ENCODE measurements around the gene MAGED2. TPM values are rescaled to one million over a fixed set of nuclear protein-coding genes. Genes with fewer than 3 reads are reported as not detected.

Gene MAGED2
- total RNA-seq, 2 donors from 2014 or later = 261 to 273 TPM

- no peak overlapping the region for H3K27ac ChIP-seq (ENCODE audit: low read depth, low read length)
- no peak overlapping the region for H3K4me3 ChIP-seq (ENCODE audit: low read length)
- Mint-ChIP-seq H3K27ac (no peak overlapping the region), H3K9me3 (peaks cover 75% of the 10 kb centered on the region), H3K27me3 (ENCODE audit: insufficient read depth) (no peaks in the 10 kb centered on the region), H3K4me1 (peaks cover 12% of the 10 kb centered on the region), H3K4me3 (no peak overlapping the region), H3K36me3 (ENCODE audit: low read depth) (peaks cover 3% of the 10 kb centered on the region)
- no peak for DNase-seq
- H3K4me1 ChIP-seq (ENCODE audit: control insufficient read depth, insufficient read depth, low read length) = no peaks in the 10 kb centered on the region
- no peaks in the 10 kb centered on the region for H3K27me3 ChIP-seq (ENCODE audit: control insufficient read depth, insufficient read depth, low read length, poor library complexity, severe bottlenecking)
- no peak overlapping the region for H3K9ac ChIP-seq (ENCODE audit: extremely low read depth, low read length, poor library complexity, severe bottlenecking)
- H3K9me3 ChIP-seq (ENCODE audit: control insufficient read depth, low read length) = no peaks in the 10 kb centered on the region
- TF ChIP-seq, protein P1, sequence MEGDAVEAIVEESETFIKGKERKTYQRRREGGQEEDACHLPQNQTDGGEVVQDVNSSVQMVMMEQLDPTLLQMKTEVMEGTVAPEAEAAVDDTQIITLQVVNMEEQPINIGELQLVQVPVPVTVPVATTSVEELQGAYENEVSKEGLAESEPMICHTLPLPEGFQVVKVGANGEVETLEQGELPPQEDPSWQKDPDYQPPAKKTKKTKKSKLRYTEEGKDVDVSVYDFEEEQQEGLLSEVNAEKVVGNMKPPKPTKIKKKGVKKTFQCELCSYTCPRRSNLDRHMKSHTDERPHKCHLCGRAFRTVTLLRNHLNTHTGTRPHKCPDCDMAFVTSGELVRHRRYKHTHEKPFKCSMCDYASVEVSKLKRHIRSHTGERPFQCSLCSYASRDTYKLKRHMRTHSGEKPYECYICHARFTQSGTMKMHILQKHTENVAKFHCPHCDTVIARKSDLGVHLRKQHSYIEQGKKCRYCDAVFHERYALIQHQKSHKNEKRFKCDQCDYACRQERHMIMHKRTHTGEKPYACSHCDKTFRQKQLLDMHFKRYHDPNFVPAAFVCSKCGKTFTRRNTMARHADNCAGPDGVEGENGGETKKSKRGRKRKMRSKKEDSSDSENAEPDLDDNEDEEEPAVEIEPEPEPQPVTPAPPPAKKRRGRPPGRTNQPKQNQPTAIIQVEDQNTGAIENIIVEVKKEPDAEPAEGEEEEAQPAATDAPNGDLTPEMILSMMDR (conservative IDR thresholded peaks at IDR 0.05) = no peak
- no peaks in the 10 kb centered on the region for H3K36me3 ChIP-seq (ENCODE audit: control insufficient read depth, insufficient read depth, low read length)
- 67 to 82% methylated on average over 3 to 5 of the region's 6 CpGs for WGBS, 2 experiments (ENCODE audit: insufficient coverage in 1 of 2, insufficient read length in 1 of 2)
Observed at GRCh38 chrX:54776061-54776460, 31.5 kb upstream of the MAGED2 start.

DNA sequence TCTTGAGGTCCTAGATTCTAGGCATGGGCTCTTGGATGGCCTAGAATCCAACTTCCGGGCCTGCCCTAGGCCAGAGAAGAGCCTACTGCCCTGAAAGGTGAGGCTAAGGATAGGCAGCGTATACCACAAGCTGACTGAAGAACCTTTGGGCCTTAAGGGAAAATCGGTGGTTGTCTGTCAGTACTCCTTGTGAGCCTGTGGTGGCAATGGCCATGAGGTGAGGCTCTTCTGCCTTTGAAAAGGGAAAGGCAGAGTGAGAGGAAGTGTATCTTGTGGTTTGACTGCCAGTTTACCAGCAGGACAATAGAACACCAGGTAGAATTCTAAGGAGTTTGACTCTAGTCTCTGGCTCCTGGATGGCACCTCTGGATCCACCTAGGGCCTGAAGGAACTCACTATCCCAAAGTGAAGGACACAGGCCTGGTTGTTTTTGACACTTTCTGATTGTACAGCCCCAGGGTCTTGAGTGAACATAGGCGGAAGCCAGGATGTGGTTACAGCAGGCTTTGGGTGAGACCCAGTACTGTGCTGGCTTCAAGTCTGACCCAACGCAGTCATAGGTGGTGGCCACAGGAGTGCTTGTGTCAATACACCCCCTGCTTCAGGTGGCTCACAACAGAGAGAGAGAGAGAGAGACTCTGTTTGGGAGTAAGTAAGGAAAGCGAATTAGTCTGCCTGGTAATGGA is 30.4 kb upstream of the MAGED2 start:
- H3K27me3 Mint-ChIP-seq (ENCODE audit: insufficient read depth) = no peaks in the 10 kb centered on the region

GRCh38 chrX:54785901-54786300 is 21.6 kb upstream of the MAGED2 start:
- peaks cover 59% of the 10 kb centered on the region for H3K9me3 Mint-ChIP-seq
- H3K27ac Mint-ChIP-seq = no peak overlapping the region

More for the DNA sequence above, 30.4 kb upstream of the MAGED2 start:
- Mint-ChIP-seq H3K27ac (no peak overlapping the region), H3K4me3 (no peak overlapping the region), H3K4me1 (peaks cover 12% of the 10 kb centered on the region), H3K9me3 (peaks cover 72% of the 10 kb centered on the region), H3K36me3 (ENCODE audit: low read depth) (peaks cover under 1% of the 10 kb centered on the region)
- 89 to 100% methylated on average over 2 to 6 of the region's 6 CpGs for WGBS, 2 experiments (ENCODE audit: insufficient coverage in 1 of 2, insufficient read length in 1 of 2)
- Histone ChIP-seq H3K27me3 (ENCODE audit: control insufficient read depth, insufficient read depth, low read length, poor library complexity, severe bottlenecking) (no peaks in the 10 kb centered on the region), H3K9ac (ENCODE audit: extremely low read depth, low read length, poor library complexity, severe bottlenecking) (no peak overlapping the region), H3K9me3 (ENCODE audit: control insufficient read depth, low read length) (no peaks in the 10 kb centered on the region), H3K36me3 (ENCODE audit: control insufficient read depth, insufficient read depth, low read length) (no peaks in the 10 kb centered on the region), H3K4me1 (ENCODE audit: control insufficient read depth, insufficient read depth, low read length) (no peaks in the 10 kb centered on the region), H3K27ac (ENCODE audit: low read depth, low read length) (no peak overlapping the region), H3K4me3 (ENCODE audit: low read length) (no peak overlapping the region)
- TF ChIP-seq, protein P1 (conservative IDR thresholded peaks at IDR 0.05) = no peak
- DNase-seq = no peak

More at GRCh38 chrX:54785901-54786300, 21.6 kb upstream of the MAGED2 start:
- TF ChIP-seq, protein P1 (conservative IDR thresholded peaks at IDR 0.05) = peak; percentile 67
- Mint-ChIP-seq H3K4me1 (no peaks in the 10 kb centered on the region), H3K4me3 (no peak overlapping the region), H3K36me3 (ENCODE audit: low read depth) (no peaks in the 10 kb centered on the region), H3K27me3 (ENCODE audit: insufficient read depth) (peaks cover 3% of the 10 kb centered on the region)
- no peak overlapping the region for H3K9ac ChIP-seq (ENCODE audit: extremely low read depth, low read length, poor library complexity, severe bottlenecking)
- no peak overlapping the region for H3K4me3 ChIP-seq (ENCODE audit: low read length)
- no peaks in the 10 kb centered on the region for H3K9me3 ChIP-seq (ENCODE audit: control insufficient read depth, low read length)
- no peaks in the 10 kb centered on the region for H3K4me1 ChIP-seq (ENCODE audit: control insufficient read depth, insufficient read depth, low read length)
- 67% methylated on average over 4 of the region's 4 CpGs; no CpG with 5 or more reads in 1 of the 2 experiments for WGBS, 2 experiments (ENCODE audit: insufficient coverage in 1 of 2, insufficient read length in 1 of 2)
- H3K36me3 ChIP-seq (ENCODE audit: control insufficient read depth, insufficient read depth, low read length) = no peaks in the 10 kb centered on the region
- H3K27ac ChIP-seq (ENCODE audit: low read depth, low read length) = no peak overlapping the region
- H3K27me3 ChIP-seq (ENCODE audit: control insufficient read depth, insufficient read depth, low read length, poor library complexity, severe bottlenecking) = no peaks in the 10 kb centered on the region
- DNase-seq = peak; percentile 78
